ENCODE measurements around the gene RAB11FIP4.

Gene RAB11FIP4

DNA sequence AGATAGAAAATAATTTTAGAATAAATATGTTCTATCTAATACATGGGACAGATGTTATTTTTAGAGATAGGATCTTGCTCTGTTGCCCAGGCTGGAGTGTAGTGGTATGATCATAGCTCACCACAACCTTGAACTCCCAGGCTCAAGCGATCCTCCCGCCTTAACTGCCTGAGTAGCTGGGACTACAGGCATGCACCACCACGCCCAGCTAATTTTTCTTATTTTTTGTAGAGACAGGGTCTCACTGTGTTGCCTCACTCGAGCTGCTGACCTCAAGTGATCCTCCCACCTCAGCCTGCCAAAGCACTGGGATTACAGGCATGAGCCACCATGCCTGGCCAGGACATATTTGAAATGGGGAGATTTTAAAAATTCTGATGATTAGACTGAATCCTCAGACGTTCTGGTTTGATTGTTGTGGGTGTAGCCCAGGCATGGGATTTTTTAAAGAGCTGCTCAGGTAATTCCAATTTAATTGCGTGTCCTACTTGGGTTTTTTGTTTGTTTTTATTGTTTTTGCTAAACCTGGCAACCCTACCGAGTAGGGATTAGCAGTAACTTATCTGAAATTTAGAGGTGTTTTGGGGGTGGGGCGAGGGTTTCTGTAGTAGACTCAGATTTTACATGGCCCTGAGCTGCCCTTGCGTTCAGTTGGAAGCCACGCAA, 142.9 kb downstream of the RAB11FIP4 start:
- DNase-seq (ENCODE audit: low read depth), result peak; percentile 39
- no peak overlapping the region for H3K4me3 ChIP-seq (ENCODE audit: control insufficient read depth, low read depth, low read length)
- no peak for TF ChIP-seq CTCF (conservative IDR thresholded peaks at IDR 0.05; ENCODE audit: control insufficient read depth, insufficient read depth, low read depth, low read length)

GRCh38 chr17:31535581-31535981, 144.1 kb downstream of the RAB11FIP4 start:
- TF ChIP-seq CTCF (conservative IDR thresholded peaks at IDR 0.05; ENCODE audit: control insufficient read depth, insufficient read depth, low read depth, low read length), result no peak
- DNase-seq (ENCODE audit: low read depth), result no peak
- H3K4me3 ChIP-seq (ENCODE audit: control insufficient read depth, low read depth, low read length), result no peak overlapping the region

DNA sequence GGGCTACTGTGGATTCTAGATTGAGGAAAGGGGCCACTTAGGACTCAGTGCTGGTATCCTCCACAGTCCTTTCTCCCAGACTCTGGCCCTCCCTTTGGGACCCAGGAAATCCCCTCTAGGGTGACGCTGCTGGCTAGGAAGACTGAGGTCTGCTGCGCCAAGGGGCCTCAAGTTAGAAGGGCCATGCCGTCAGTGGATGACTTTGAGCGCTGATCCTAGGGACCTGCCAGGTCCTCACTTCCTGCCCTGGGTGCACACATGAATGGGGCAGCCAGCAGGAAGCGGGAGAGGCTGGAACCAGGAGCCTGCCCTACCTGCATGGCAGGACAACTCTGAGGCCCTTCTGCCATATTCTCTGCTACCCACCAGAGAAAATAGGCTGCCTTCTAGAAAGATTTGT, 145.0 kb downstream of the RAB11FIP4 start:
- no peak for DNase-seq (ENCODE audit: low read depth)
- no peak for TF ChIP-seq CTCF (conservative IDR thresholded peaks at IDR 0.05; ENCODE audit: control insufficient read depth, insufficient read depth, low read depth, low read length)
- no peak overlapping the region for H3K4me3 ChIP-seq (ENCODE audit: control insufficient read depth, low read depth, low read length)

DNA sequence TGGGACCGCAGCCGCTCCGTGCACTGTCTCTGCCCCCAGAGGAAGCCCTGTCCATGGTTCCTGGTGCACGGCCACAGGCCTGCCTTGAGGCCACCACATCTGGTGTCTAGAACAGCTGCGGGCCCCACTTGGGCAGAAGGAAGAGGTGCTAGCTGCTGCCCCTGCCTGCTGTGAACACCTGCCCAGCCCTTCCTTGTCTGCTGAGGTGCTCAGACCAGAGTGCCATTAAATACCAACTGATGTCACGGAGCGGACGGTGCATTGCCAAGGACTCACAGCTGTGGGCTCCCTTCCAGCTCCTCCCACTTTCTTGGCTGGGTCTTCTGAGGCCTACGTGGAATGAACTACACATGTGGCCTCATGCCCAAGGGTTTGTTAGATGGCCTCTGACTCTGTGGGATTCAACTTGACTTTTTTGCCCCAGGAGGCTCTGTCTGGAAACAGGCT, 146.1 kb downstream of the RAB11FIP4 start:
- no peak for TF ChIP-seq CTCF (conservative IDR thresholded peaks at IDR 0.05; ENCODE audit: control insufficient read depth, insufficient read depth, low read depth, low read length)
- no peak overlapping the region for H3K4me3 ChIP-seq (ENCODE audit: control insufficient read depth, low read depth, low read length)
- peak; percentile 70 for DNase-seq (ENCODE audit: low read depth)

- DNase-seq (ENCODE audit: low read depth), result no peak
- TF ChIP-seq CTCF (conservative IDR thresholded peaks at IDR 0.05; ENCODE audit: control insufficient read depth, insufficient read depth, low read depth, low read length), result no peak
- H3K4me3 ChIP-seq (ENCODE audit: control insufficient read depth, low read depth, low read length), result no peak overlapping the region
Observed at GRCh38 chr17:31538080-31538762, 146.7 kb downstream of the RAB11FIP4 start.

GRCh38 chr17:31540602-31541307, 149.3 kb downstream of the RAB11FIP4 start:
- DNase-seq (ENCODE audit: low read depth), result no peak
- no peak for TF ChIP-seq CTCF (conservative IDR thresholded peaks at IDR 0.05; ENCODE audit: control insufficient read depth, insufficient read depth, low read depth, low read length)
- no peak overlapping the region for H3K4me3 ChIP-seq (ENCODE audit: control insufficient read depth, low read depth, low read length)

All from fibroblast of mammary gland (primary cell).